Common myeloid progenitor, CD34-positive (primary cell): ENCODE measurements around the gene FNBP1.
"Not testable (repeated sequence)": the region's sequence is repeated elsewhere in the genome, so short reads cannot be mapped to it uniquely, and the experiment has no call there.

ENCODE experiments used
- CTCF ChIA-PET: fragments of 350-600 bp; sonication (Branson Sonifier 250); formaldehyde crosslinking; loops from one replicate; lab custom pipeline; 2021; ENCODE audit warnings: antibody characterized with exemption; lab: Charles Lee
- POLR2A ChIA-PET: fragments of 350-600 bp; sonication (Branson Sonifier 250); formaldehyde crosslinking; loops from one replicate; lab custom pipeline; 2021; ENCODE audit warnings: antibody characterized with exemption; lab: Charles Lee
- DNase-seq, 3 donors: peaks; one replicate each; pipeline versions ENCODE4 v3.0.0 to v3.0.0-alpha.2; 2013
- H3K27ac ChIP-seq, 2 experiments: 1 replicate in 1 of 2; 2 replicates in 1 of 2; pipeline ENCODE4 v1.7.0; 2013; ENCODE audit warnings: inconsistent platforms in 2 of 2, low read length in 2 of 2, mild to moderate bottlenecking in 2 of 2, low read depth in 1 of 2, moderate library complexity in 1 of 2; ENCODE audit not compliant: severe bottlenecking in 2 of 2, insufficient read depth in 1 of 2, poor library complexity in 1 of 2
- H3K27me3 ChIP-seq, 5 experiments: replicated peaks in 2 of 5; 1 replicate in 3 of 5; 2 replicates in 2 of 5; pipeline versions ENCODE4 v1.6.1 to v1.7.0; 2013; ENCODE audit warnings: low read length in 4 of 5, mild to moderate bottlenecking in 2 of 5, moderate library complexity in 2 of 5, inconsistent platforms in 1 of 5; ENCODE audit not compliant: insufficient read depth in 5 of 5, control insufficient read depth in 4 of 5
- H3K36me3 ChIP-seq, 4 experiments: 1 replicate in 2 of 4; 2 replicates in 2 of 4; pipeline versions ENCODE4 v1.6.1 to v1.7.0; 2013; ENCODE audit warnings: low read length in 3 of 4, control low read depth in 1 of 4, mild to moderate bottlenecking in 1 of 4; ENCODE audit not compliant: control insufficient read depth in 4 of 4, insufficient read depth in 4 of 4
- H3K4me1 ChIP-seq, 4 experiments: 1 replicate in 3 of 4; 2 replicates in 1 of 4; pipeline versions ENCODE4 v1.6.1 to v1.7.1; 2013; ENCODE audit warnings: low read length in 3 of 4, mild to moderate bottlenecking in 3 of 4, control low read depth in 1 of 4, inconsistent platforms in 1 of 4, moderate library complexity in 1 of 4; ENCODE audit not compliant: control insufficient read depth in 4 of 4, insufficient read depth in 4 of 4; ENCODE audit errors: control extremely low read depth in 1 of 4
- H3K4me3 ChIP-seq, 7 experiments: 1 replicate in 4 of 7; 2 replicates in 3 of 7; pipeline versions ENCODE4 v1.5.1 to v1.7.0; 2013; ENCODE audit warnings: mild to moderate bottlenecking in 7 of 7, low read length in 6 of 7, moderate library complexity in 6 of 7, inconsistent platforms in 2 of 7, low read depth in 2 of 7, control low read depth in 1 of 7; ENCODE audit not compliant: insufficient read depth in 4 of 7, control insufficient read depth in 1 of 7; ENCODE audit errors: extremely low read depth in 1 of 7
- H3K9me3 ChIP-seq, 5 experiments: 1 replicate in 4 of 5; 2 replicates in 1 of 5; pipeline versions ENCODE4 v1.6.1 to v1.7.1; 2013; ENCODE audit warnings: low read length in 4 of 5, mild to moderate bottlenecking in 2 of 5, inconsistent platforms in 1 of 5, low read depth in 1 of 5, moderate library complexity in 1 of 5; ENCODE audit not compliant: control insufficient read depth in 4 of 5, insufficient read depth in 2 of 5; ENCODE audit errors: control extremely low read depth in 1 of 5
- WGBS: methylation state at CpG from one replicate; pipeline ENCODE4 v1.1.5; 2013; ENCODE audit not compliant: insufficient coverage; 5-methylcytosine and 5-hydroxymethylcytosine counted together

The FNBP1 gene

GRCh38 chr9:129948626-129949025, 94.4 kb downstream of the FNBP1 start:
- not testable (repeated sequence) for H3K27ac ChIP-seq, H3K9me3 ChIP-seq
- CTCF ChIA-PET, result interaction anchor here (1.0 to 1.2 kb wide), 2 partner anchors 13 to 24 kb away, joined by 3 read pairs; no protein-coding TSS in a partner anchor

GRCh38 chr9:129946246-129946995, 96.6 kb downstream of the FNBP1 start:
- no peaks in the 10 kb centered on the region for H3K27me3 ChIP-seq
- H3K36me3 ChIP-seq, result peaks cover 14 to 46% (median 36%) of the 10 kb centered on the region in 4 experiments
- H3K9me3 ChIP-seq, result peaks cover 0 to 12% (median 5%) of the 10 kb centered on the region in 5 experiments
- ChIA-PET CTCF (interaction anchor here (0.6 kb wide), 1 partner anchor 100 kb away, joined by 3 read pairs; no protein-coding TSS in a partner anchor), POLR2A (interaction anchor here (0.5 kb wide), 1 partner anchor 8 kb away, joined by 7 read pairs; no protein-coding TSS in a partner anchor)
- H3K4me3 ChIP-seq, result peak overlapping the region in 2 of 7 experiments; percentile 35 to 59
- peak in 2 of 3 donors; percentile 47 to 57 for DNase-seq
- peak overlapping the region; percentile 2 to 37 for H3K27ac ChIP-seq
- WGBS, result 60% methylated on average over 2 of the region's 6 CpGs
- H3K4me1 ChIP-seq, result peaks cover 16 to 35% (median 30%) of the 10 kb centered on the region in 4 experiments

More at GRCh38 chr9:129948626-129949025, 94.4 kb downstream of the FNBP1 start:
- POLR2A ChIA-PET, H3K4me3 ChIP-seq, H3K27me3 ChIP-seq, DNase-seq: not testable (repeated sequence)
- H3K36me3 ChIP-seq, result peaks cover 12 to 48% (median 27%) of the 10 kb centered on the region in 4 experiments
- 89% methylated on average over 5 of the region's 7 CpGs for WGBS
- H3K4me1 ChIP-seq, result peaks cover 16 to 35% (median 30%) of the 10 kb centered on the region in 4 experiments

DNA sequence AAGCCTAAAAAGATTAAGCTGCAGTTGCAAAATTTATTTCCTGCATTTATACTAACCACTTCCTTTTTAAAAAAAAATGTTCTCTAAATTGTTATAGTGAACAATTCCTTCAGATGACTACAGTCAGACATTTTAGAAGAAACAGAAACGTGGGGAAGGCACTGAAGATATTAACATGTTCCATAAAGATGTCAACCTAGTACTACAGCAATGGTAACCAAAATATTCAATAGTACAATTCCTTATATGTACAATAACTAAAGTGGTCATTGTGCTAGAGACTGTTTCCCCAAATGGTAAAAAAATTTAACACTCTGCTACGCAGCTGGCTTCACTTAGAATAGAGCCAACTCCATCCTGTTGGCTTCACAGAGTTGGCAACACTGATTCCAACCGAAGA, 97.7 kb downstream of the FNBP1 start:
- peak in 2 of 3 donors; percentile 63 to 70 for DNase-seq
- ChIA-PET POLR2A (interaction anchor here (0.6 to 0.7 kb wide), 3 partner anchors 13 to 51 kb away, joined by 3 to 4 read pairs (median 3); no protein-coding TSS in a partner anchor), CTCF (interaction anchor here (1.2 kb wide), 1 partner anchor 94 kb away, joined by 3 read pairs; no protein-coding TSS in a partner anchor)
- Histone ChIP-seq H3K4me1 (peaks cover 16 to 35% (median 30%) of the 10 kb centered on the region in 4 experiments), H3K27me3 (no peaks in the 10 kb centered on the region), H3K4me3 (peak overlapping the region in 2 of 7 experiments; percentile 8 to 53), H3K36me3 (peaks cover 12 to 41% (median 35%) of the 10 kb centered on the region in 4 experiments), H3K9me3 (peaks cover 0 to 17% (median 5%) of the 10 kb centered on the region in 5 experiments), H3K27ac (peak overlapping the region in 1 of 2 experiments; percentile 66)
- WGBS, result 8% methylated on average over 1 of the region's 3 CpGs

GRCh38 chr9:129944506-129945116, 98.4 kb downstream of the FNBP1 start:
- Histone ChIP-seq H3K9me3 (peaks cover 0 to 17% (median 5%) of the 10 kb centered on the region in 5 experiments), H3K27me3 (no peaks in the 10 kb centered on the region), H3K27ac (peak overlapping the region in 1 of 2 experiments; percentile 66), H3K4me3 (peak overlapping the region in 2 of 7 experiments; percentile 28 to 53), H3K36me3 (peaks cover 10 to 34% (median 29%) of the 10 kb centered on the region in 4 experiments), H3K4me1 (peaks cover 16 to 38% (median 32%) of the 10 kb centered on the region in 4 experiments)
- WGBS, result 55% methylated on average over 4 of the region's 5 CpGs
- DNase-seq, result peak; percentile 43 to 85 (median 79)
- ChIA-PET POLR2A (interaction anchor here (0.6 to 0.7 kb wide), 3 partner anchors 12 to 51 kb away, joined by 3 read pairs; no protein-coding TSS in a partner anchor), CTCF (interaction anchor here (0.6 to 1.2 kb wide), 2 partner anchors 23 to 94 kb away, joined by 3 to 4 read pairs; no protein-coding TSS in a partner anchor)

- Histone ChIP-seq H3K4me1 (peaks cover 6 to 27% (median 20%) of the 10 kb centered on the region in 4 experiments), H3K27ac (no peak overlapping the region), H3K9me3 (peaks cover 0 to 17% (median 5%) of the 10 kb centered on the region in 5 experiments), H3K36me3 (peaks cover 8 to 30% (median 23%) of the 10 kb centered on the region in 4 experiments), H3K4me3 (no peak overlapping the region), H3K27me3 (no peaks in the 10 kb centered on the region)
- POLR2A ChIA-PET, result interaction anchor here (0.6 kb wide), 2 partner anchors 16 to 58 kb away, joined by 3 to 4 read pairs; no protein-coding TSS in a partner anchor
- WGBS, result no CpG with 5 or more reads among the region's 2 CpGs
- CTCF ChIA-PET, result interaction anchor here (0.7 to 0.8 kb wide), 3 partner anchors 24 to 42 kb away, joined by 3 read pairs; no protein-coding TSS in a partner anchor
- DNase-seq, result peak in 1 of 3 donors; percentile 28
Measured at GRCh38 chr9:129939431-129939830, 103.6 kb downstream of the FNBP1 start.

DNA sequence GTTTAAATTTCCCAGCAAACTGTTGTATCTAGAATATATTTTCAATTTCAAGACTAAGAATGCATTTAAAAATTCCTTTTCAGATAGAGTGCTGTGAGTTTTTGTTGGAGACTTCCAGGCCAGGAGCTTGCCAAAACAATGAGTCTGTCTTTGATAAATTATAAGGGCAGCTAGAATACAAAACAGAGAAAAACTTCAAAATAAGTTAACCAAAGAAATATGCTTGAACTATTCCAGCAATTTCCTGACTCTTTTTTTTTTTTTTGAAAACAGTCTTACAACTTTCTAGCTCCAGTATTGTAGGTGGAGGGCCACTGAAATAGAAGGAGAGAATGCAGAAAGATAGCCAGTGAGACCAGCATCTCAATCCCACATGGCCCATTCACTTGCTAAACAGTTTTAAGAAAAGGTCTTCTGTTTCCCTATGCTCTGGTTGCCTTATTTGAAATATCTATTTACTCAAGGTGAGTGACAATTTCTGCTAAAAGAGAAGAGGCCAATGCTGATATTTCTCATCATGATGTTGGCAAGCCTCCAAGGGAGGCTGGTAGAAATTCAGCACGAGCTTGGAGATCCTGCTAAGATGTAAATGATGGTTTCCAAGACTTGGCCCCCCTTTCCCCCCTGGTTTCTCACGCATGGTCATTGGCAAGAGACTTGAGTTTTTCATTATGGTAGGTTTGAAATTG, 104.6 kb downstream of the FNBP1 start:
- peaks cover 8 to 27% (median 23%) of the 10 kb centered on the region in 4 experiments for H3K36me3 ChIP-seq
- peaks cover 0 to 17% (median 5%) of the 10 kb centered on the region in 5 experiments for H3K9me3 ChIP-seq
- POLR2A ChIA-PET, result interaction anchor here (0.6 kb wide), 2 partner anchors 8 to 68 kb away, joined by 3 to 7 read pairs; no protein-coding TSS in a partner anchor
- H3K4me3 ChIP-seq, result no peak overlapping the region
- peaks cover 4 to 27% (median 19%) of the 10 kb centered on the region in 4 experiments for H3K4me1 ChIP-seq
- CTCF ChIA-PET, result interaction anchor here (0.7 to 1.7 kb wide), 5 partner anchors 9 to 58 kb away, joined by 3 read pairs; no protein-coding TSS in a partner anchor
- no peaks in the 10 kb centered on the region for H3K27me3 ChIP-seq
- DNase-seq, result peak in 1 of 3 donors; percentile 40
- no peak overlapping the region for H3K27ac ChIP-seq
- WGBS, result no CpG with 5 or more reads among the region's 2 CpGs
